Erythroblast (primary cell): Measurements from ENCODE around the gene RAB17.

ENCODE experiments used
- GATA1 ChIP-seq: IDR thresholded peaks from 2 replicates; pipeline ENCODE4 v1.6.1; 2011; ENCODE audit warnings: low read depth, mild to moderate bottlenecking, control low read depth, low read length, moderate library complexity
- POLR2A ChIP-seq: IDR thresholded peaks from 2 replicates; pipeline ENCODE4 v1.6.1; 2011; ENCODE audit warnings: mild to moderate bottlenecking, low read length

GRCh38 chr2:237552908-237553307 is 37.6 kb downstream of the RAB17 start:
- TF ChIP-seq POLR2A (no peak), GATA1 (no peak)
